ENCODE measurements around the gene NID2. TPM values are rescaled to one million over a fixed set of nuclear protein-coding genes. Genes with fewer than 3 reads are reported as not detected.

The NID2 gene
- total and polyA plus RNA-seq, 4 donors, result 2.3 to 23.3 (median 10.1) TPM

GRCh38 chr14:51962711-51963110, 106.1 kb downstream of the NID2 start:
- 42% methylated on average over 3 of the region's 3 CpGs for WGBS
- Histone ChIP-seq H3K9ac (ENCODE audit: low read depth in 1 of 2, low read length in 2 of 2) (no peak overlapping the region), H3K9me3 (ENCODE audit: control insufficient read depth in 4 of 4, low read length in 3 of 4) (peaks cover 0 to 15% (median 11%) of the 10 kb centered on the region in 4 donors), H3K27me3 (ENCODE audit: control insufficient read depth in 4 of 4, insufficient read depth in 4 of 4, low read length in 3 of 4) (peaks cover 0 to 4% (median 0%) of the 10 kb centered on the region in 4 donors), H3K36me3 (ENCODE audit: control insufficient read depth in 4 of 4, insufficient read depth in 3 of 4, low read depth in 1 of 4, low read length in 3 of 4) (peaks cover 0 to 3% (median 0%) of the 10 kb centered on the region in 4 donors), H3K27ac (ENCODE audit: low read depth in 1 of 2, low read length in 2 of 2) (no peak overlapping the region), H3K4me1 (ENCODE audit: control insufficient read depth in 4 of 4, insufficient read depth in 4 of 4, low read length in 3 of 4) (no peaks in the 10 kb centered on the region), H3K4me3 (ENCODE audit: low read depth in 1 of 3, low read length in 3 of 3) (no peak overlapping the region)
- no peak for DNase-seq (ENCODE audit: low spot score)
- TF ChIP-seq SP1 (IDR thresholded peaks at IDR 0.05) (no peak), TAF1 (conservative IDR thresholded peaks at IDR 0.05) (no peak), ZBTB33 (IDR thresholded peaks at IDR 0.05) (no peak), FOXA1 (IDR thresholded peaks at IDR 0.05) (no peak), JUND (IDR thresholded peaks at IDR 0.05) (no peak), CTCF (IDR thresholded peaks at IDR 0.05; ENCODE audit: low read depth, low read length, missing input control) (no peak)

GRCh38 chr14:51960866-51961265, 108.0 kb downstream of the NID2 start:
- no peak for TF ChIP-seq MAX (IDR thresholded peaks at IDR 0.05)
- no peak for TF ChIP-seq YY1 (IDR thresholded peaks at IDR 0.05)
- TF ChIP-seq ATF3 (IDR thresholded peaks at IDR 0.05), result no peak
- no peak for TF ChIP-seq ZBTB33 (IDR thresholded peaks at IDR 0.05)
- no peak for TF ChIP-seq JUND (IDR thresholded peaks at IDR 0.05)
- no peak for TF ChIP-seq CTCF (IDR thresholded peaks at IDR 0.05; ENCODE audit: low read depth, low read length, missing input control)
- no peak for TF ChIP-seq RXRA (IDR thresholded peaks at IDR 0.05)
- TF ChIP-seq FOXA2 (IDR thresholded peaks at IDR 0.05), result no peak
- TF ChIP-seq SP1 (IDR thresholded peaks at IDR 0.05), result no peak
- TF ChIP-seq HNF4A (conservative IDR thresholded peaks at IDR 0.05), result no peak
- no peak for TF ChIP-seq RAD21 (IDR thresholded peaks at IDR 0.05)
- TF ChIP-seq FOXA1 (IDR thresholded peaks at IDR 0.05), result no peak
- no peaks in the 10 kb centered on the region for H3K4me1 ChIP-seq (ENCODE audit: control insufficient read depth in 4 of 4, insufficient read depth in 4 of 4, low read length in 3 of 4)
- H3K27me3 ChIP-seq (ENCODE audit: control insufficient read depth in 4 of 4, insufficient read depth in 4 of 4, low read length in 3 of 4), result no peaks in the 10 kb centered on the region
- H3K9ac ChIP-seq (ENCODE audit: low read depth in 1 of 2, low read length in 2 of 2), result no peak overlapping the region
- no peak for DNase-seq (ENCODE audit: low spot score)
- peaks cover 0 to 15% (median 11%) of the 10 kb centered on the region in 4 donors for H3K9me3 ChIP-seq (ENCODE audit: control insufficient read depth in 4 of 4, low read length in 3 of 4)
- no peak overlapping the region for H3K27ac ChIP-seq (ENCODE audit: low read depth in 1 of 2, low read length in 2 of 2)
- peaks cover 0 to 3% (median 0%) of the 10 kb centered on the region in 4 donors for H3K36me3 ChIP-seq (ENCODE audit: control insufficient read depth in 4 of 4, insufficient read depth in 3 of 4, low read depth in 1 of 4, low read length in 3 of 4)
- H3K4me3 ChIP-seq (ENCODE audit: low read depth in 1 of 3, low read length in 3 of 3), result no peak overlapping the region

Measured in liver (tissue), 9 donors.